HepG2 (cell line): Measurements from ENCODE around the gene AQP12A. TPM values are rescaled to one million over a fixed set of nuclear protein-coding genes. Genes with fewer than 3 reads are reported as not detected.
A peak's percentile ranks its signal among the peaks of the same experiment; 100 is the strongest.

Experiments used
- ATAC-seq: fragments of 200-7000 bp; cut with Tn5 transposase; 3 replicates; pipeline ENCODE4 v1.9.1; 2020; ENCODE audit warnings: mild to moderate bottlenecking, moderate library complexity
- BruUV-seq: library from RNA; stranded (reverse); fragments of 400-500 nt; replicated peaks from 2 replicates; lab custom pipeline; 2021; lab: Mats Ljungman, UMichigan
- CTCF ChIA-PET: fragments of 300-600 bp; formaldehyde crosslinking; extraction: SDS; loops from one replicate; lab custom pipeline; 2021; ENCODE audit warnings: low total read pairs, inconsistent platforms, low intra/inter-chr PET ratio; lab: Yijun Ruan, JAX
- POLR2A ChIA-PET: fragments of 350-600 bp; sonication (Branson Sonifier 250); formaldehyde crosslinking; loops from one replicate; lab custom pipeline; 2020; ENCODE audit warnings: antibody characterized with exemption, inconsistent platforms; lab: Yijun Ruan, JAX
- DNase-seq: peaks from one replicate; pipeline ENCODE4 v3.0.0-alpha.2; 2015; ENCODE audit warnings: low spot score
- FAIRE-seq: peaks from 3 replicates; lab custom pipeline; 2011; peaks lifted over from hg19 to GRCh38; lab: Jason Lieb, UNC
- H2AFZ ChIP-seq: one replicate; pipeline ENCODE4 v1.6.1; 2011; ENCODE audit warnings: low read length, inconsistent platforms
- H3K27ac ChIP-seq: fragments of 300-600 bp; 3 replicates; pipeline ENCODE4 v1.8.0; 2011; ENCODE audit warnings: mixed run types, mild to moderate bottlenecking, mixed read lengths, low read length, inconsistent platforms; ENCODE audit not compliant: insufficient read depth; ENCODE audit errors: extremely low read length
- H3K27me3 ChIP-seq, 2 experiments: fragments of 200-600 bp in 1 of 2; 2 replicates in 1 of 2; 3 replicates in 1 of 2; pipeline versions ENCODE4 v1.6.0 to v1.8.0; 2011; ENCODE audit warnings: low read length in 2 of 2, mild to moderate bottlenecking in 2 of 2, moderate library complexity in 2 of 2, inconsistent platforms in 1 of 2; ENCODE audit not compliant: insufficient read depth in 2 of 2, control insufficient read depth in 1 of 2
- H3K36me3 ChIP-seq, 2 experiments: fragments of 200-600 bp in 1 of 2; replicated peaks in 1 of 2; 2 replicates in 1 of 2; 3 replicates in 1 of 2; pipeline versions ENCODE4 v1.5.1 to v1.8.0; 2011; ENCODE audit warnings: low read length in 2 of 2, inconsistent platforms in 1 of 2; ENCODE audit not compliant: insufficient read depth in 2 of 2, control insufficient read depth in 1 of 2
- H3K4me1 ChIP-seq: 2 replicates; pipeline ENCODE4 v1.5.1; 2012; ENCODE audit warnings: low read length, inconsistent platforms; ENCODE audit not compliant: insufficient read depth
- H3K4me2 ChIP-seq: 2 replicates; pipeline ENCODE4 v1.6.0; 2011; ENCODE audit warnings: low read depth, low read length, inconsistent platforms
- H3K4me3 ChIP-seq, 3 experiments: fragments of 200-600 bp in 1 of 3; sonication (generic), shearing (Covaris generic) in 1 of 3; replicated peaks in 1 of 3; 2 replicates each; pipeline ENCODE4 v1.5.1; 2011 to 2016; ENCODE audit warnings: low read length in 3 of 3, inconsistent platforms in 2 of 3, low read depth in 2 of 3, mild to moderate bottlenecking in 2 of 3, control low read depth in 1 of 3, mixed read lengths in 1 of 3; ENCODE audit not compliant: insufficient read depth in 1 of 3
- H3K79me2 ChIP-seq: one replicate; pipeline ENCODE4 v1.6.1; 2011; ENCODE audit warnings: low read length, inconsistent platforms; ENCODE audit not compliant: insufficient read depth
- H3K9ac ChIP-seq: 2 replicates; pipeline ENCODE4 v1.6.0; 2011; ENCODE audit warnings: mild to moderate bottlenecking, low read depth, low read length, inconsistent platforms; ENCODE audit not compliant: insufficient read depth
- H3K9me3 ChIP-seq: 2 replicates; pipeline ENCODE4 v1.5.1; 2012; ENCODE audit warnings: mild to moderate bottlenecking, low read length
- H4K20me1 ChIP-seq: 2 replicates; pipeline ENCODE4 v1.6.0; 2011; ENCODE audit warnings: inconsistent platforms, mild to moderate bottlenecking, low read length, moderate library complexity; ENCODE audit not compliant: insufficient read depth
- EZH2 ChIP-seq: conservative IDR thresholded peaks from 2 replicates; pipeline ENCODE4 v1.6.1; 2012; ENCODE audit warnings: mild to moderate bottlenecking, low read depth, low read length, moderate library complexity
- MTF2 ChIP-seq: sonication (generic); formaldehyde crosslinking; IDR thresholded peaks from 2 replicates; pipeline ENCODE4 v1.5.0; 2020; ENCODE audit warnings: missing genetic modification reagents, borderline replicate concordance
- POLR2AphosphoS2 ChIP-seq: IDR thresholded peaks from 2 replicates; pipeline ENCODE4 v1.6.1; 2011; ENCODE audit warnings: low read depth, low read length, improper control_type of control experiment
- WGBS: methylation state at CpG from one replicate; pipeline ENCODE4 v1.1.6; 2017; ENCODE audit warnings: low lambda C conversion rate; 5-methylcytosine and 5-hydroxymethylcytosine counted together
- in situ Hi-C: cut with HindIII; loops from 2 replicates; pipeline ENCODE4 v1.10.0; 2017; ENCODE audit warnings: low pct_unique_long_range_greater_than_20kb; ENCODE audit not compliant: extremely low pct_ligation_motif_present
- intact Hi-C: fragments of 100-400 bp; cut with micrococcal nuclease; formaldehyde crosslinking; loops from one replicate; pipeline ENCODE4 v1.10.0; 2022; ENCODE audit not compliant: unreplicated experiment
- polyA plus RNA-seq, 8 experiments: library from polyadenylated mRNA; depleted of rRNA in 3 of 8; stranded (reverse) in 7 of 8; unstranded in 1 of 8; fragments of >200 nt; fragmentation: Illumina TruSeq in 4 of 8; extraction: Trizol in 4 of 8; gene quantifications; 2 replicates each; pipeline versions ENCODE4 v1.2.1 to v1.2.3, GENCODE V29; 2011 to 2016; ENCODE audit warnings: low read depth in 4 of 8, missing spikeins in 1 of 8, mixed read lengths in 1 of 8; ENCODE audit not compliant: insufficient read depth in 1 of 8
- total RNA-seq, 5 experiments: library from RNA; depleted of rRNA; stranded (reverse); fragments of >200 nt; fragmentation: Illumina TruSeq; extraction: Trizol; gene quantifications; 2 replicates each; pipeline ENCODE4 v1.2.3, GENCODE V29; 2016; ENCODE audit warnings: low read depth in 1 of 5
- TF ChIP-seq, protein P1 (sequence below): sonication (generic); formaldehyde crosslinking; IDR thresholded peaks from 2 replicates; pipeline ENCODE4 v1.4.0; 2020; ENCODE audit warnings: missing genetic modification reagents

Gene AQP12A
- total and polyA plus RNA-seq, 2 of the 13 experiments (the other 11 are each of a cell fraction or from before 2014, with no cell fraction given): not detected

DNA sequence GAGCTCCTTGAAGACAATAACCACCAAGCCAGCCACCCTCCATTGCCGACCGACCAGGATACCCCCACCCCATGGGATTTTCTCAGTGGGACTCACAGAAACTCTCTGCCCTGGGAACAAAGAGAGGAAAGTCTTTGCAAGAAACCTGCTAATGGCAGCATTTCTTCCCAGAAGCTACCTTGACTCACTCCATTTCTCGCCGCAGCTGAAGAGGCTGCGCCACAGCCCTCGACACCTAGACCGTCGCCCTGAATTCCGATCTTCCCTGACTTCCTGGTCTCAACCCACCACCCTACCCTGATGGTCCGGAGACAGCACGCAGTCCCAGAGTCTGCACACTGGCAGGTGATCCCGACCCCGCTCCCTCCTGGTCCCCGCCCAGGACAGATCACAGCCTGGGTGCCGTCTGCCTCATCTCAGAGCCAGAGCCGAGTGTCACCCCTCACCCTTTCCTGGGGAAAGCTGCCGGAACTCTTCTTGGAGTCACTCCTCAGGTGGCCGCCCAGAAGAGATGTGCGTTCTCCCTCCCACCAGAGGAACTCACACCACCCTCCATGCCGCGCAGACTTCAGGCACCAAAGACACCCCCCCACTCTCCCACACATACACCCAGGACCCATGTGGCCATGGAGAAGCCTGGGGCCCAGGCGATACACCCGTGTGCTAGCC lies 24.6 kb downstream of the AQP12A start:
- ChIA-PET POLR2A (interaction anchor here (0.7 kb wide), 1 partner anchor 655 kb away, joined by 3 read pairs; no protein-coding TSS in a partner anchor), CTCF (no interaction called here)
- intact Hi-C loops: no loop called here
- no peak for DNase-seq
- no peak for ATAC-seq
- Histone ChIP-seq H3K9me3 (no peaks in the 10 kb centered on the region), H3K27ac (no peak overlapping the region), H3K4me3 (no peak overlapping the region), H3K36me3 (no peaks in the 10 kb centered on the region), H3K27me3 (peaks cover 64 to 99% of the 10 kb centered on the region in 2 experiments), H3K4me1 (no peaks in the 10 kb centered on the region), H3K4me2 (no peak overlapping the region), H2AFZ (no peak overlapping the region), H4K20me1 (no peaks in the 10 kb centered on the region; the same call in 1 of the 2 replicates), H3K79me2 (no peaks in the 10 kb centered on the region), H3K9ac (no peak overlapping the region)
- no peak for FAIRE-seq
- in situ Hi-C loops: no loop called here
- TF ChIP-seq, protein P1, sequence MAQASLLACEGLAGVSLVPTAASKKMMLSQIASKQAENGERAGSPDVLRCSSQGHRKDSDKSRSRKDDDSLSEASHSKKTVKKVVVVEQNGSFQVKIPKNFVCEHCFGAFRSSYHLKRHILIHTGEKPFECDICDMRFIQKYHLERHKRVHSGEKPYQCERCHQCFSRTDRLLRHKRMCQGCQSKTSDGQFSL: no peak
- TF ChIP-seq EZH2: peak; percentile 96
- no TSS peak for BruUV-seq
- WGBS: 48% methylated on average over 23 of the region's 23 CpGs

DNA sequence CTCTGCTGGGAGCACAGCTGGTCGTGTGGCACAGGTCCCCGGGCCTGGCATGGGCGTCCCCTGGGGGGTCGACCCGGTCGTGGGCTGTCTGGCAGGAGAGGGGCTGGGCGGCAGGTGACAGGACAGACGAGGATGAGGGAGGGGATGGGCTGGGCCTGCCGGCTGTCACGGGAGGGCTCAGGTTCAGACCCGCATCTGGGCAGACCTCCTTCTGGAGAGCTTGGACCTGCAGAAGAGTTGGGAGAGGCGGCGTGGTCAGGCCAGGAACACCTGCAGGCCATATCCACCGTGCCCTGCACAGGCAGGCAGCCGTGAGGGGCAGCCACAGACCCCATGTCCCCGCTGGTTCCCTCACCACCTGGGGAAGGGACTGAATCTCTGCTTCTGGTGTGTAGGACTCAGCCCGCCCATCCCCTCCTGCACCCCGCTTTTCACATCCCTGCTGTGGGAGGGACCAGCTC lies 25.5 kb downstream of the AQP12A start:
- no peaks in the 10 kb centered on the region for H3K4me1 ChIP-seq
- no peaks in the 10 kb centered on the region; the same call in 1 of the 2 replicates for H4K20me1 ChIP-seq
- TF ChIP-seq MTF2 (CRISPR knock-in tag) (peak; percentile 27; the same call in 1 of the 2 replicates), POLR2AphosphoS2 (no peak)
- H3K27ac ChIP-seq: no peak overlapping the region
- no peak overlapping the region for H3K9ac ChIP-seq
- no peaks in the 10 kb centered on the region for H3K36me3 ChIP-seq
- CTCF ChIA-PET: no interaction called here
- WGBS: 14% methylated on average over 14 of the region's 18 CpGs
- H3K4me3 ChIP-seq: no peak overlapping the region
- FAIRE-seq (no peak), ATAC-seq (no peak), DNase-seq (no peak)
- H3K9me3 ChIP-seq: no peaks in the 10 kb centered on the region
- no TSS peak for BruUV-seq
- no peak overlapping the region for H2AFZ ChIP-seq
- peaks cover 64 to 99% of the 10 kb centered on the region in 2 experiments for H3K27me3 ChIP-seq
- POLR2A ChIA-PET: no interaction called here
- H3K4me2 ChIP-seq: no peak overlapping the region
- in situ Hi-C loops (no loop called here), intact Hi-C loops (no loop called here)
- H3K79me2 ChIP-seq: no peaks in the 10 kb centered on the region
